Stomach (tissue), 9 donors: ENCODE measurements around the gene SOHLH2. TPM values are rescaled to one million over a fixed set of nuclear protein-coding genes. Genes with fewer than 3 reads are reported as not detected.
A peak's percentile ranks its signal among the peaks of the same experiment; 100 is the strongest.

Experiments used
- DNase-seq, 2 donors: peaks; one replicate each; pipeline versions ENCODE4 v3.0.0 to v3.0.0-alpha.2; 2013 to 2019
- H3K27ac ChIP-seq, 5 donors: fragments of 200-600 bp in 4 of 5; sonication (generic) in 4 of 5; one replicate each; pipeline ENCODE4 v1.5.1; 2013 to 2019; ENCODE audit warnings: mild to moderate bottlenecking in 1 of 5, moderate library complexity in 1 of 5
- H3K27me3 ChIP-seq, 3 donors: fragments of 200-600 bp; sonication (generic); one replicate each; pipeline ENCODE4 v1.5.1; 2017 to 2019; ENCODE audit warnings: mixed run types in 1 of 3
- H3K36me3 ChIP-seq, 4 donors: fragments of 200-600 bp; sonication (generic); 1 replicate in 3 of 4; 2 replicates in 1 of 4; pipeline ENCODE4 v1.5.1; 2016 to 2019
- H3K4me1 ChIP-seq, 4 donors: fragments of 200-600 bp; sonication (generic); one replicate each; pipeline ENCODE4 v1.5.1; 2016 to 2019
- H3K4me3 ChIP-seq, 4 donors: fragments of 200-600 bp; sonication (generic) in 3 of 4; one replicate each; pipeline ENCODE4 v1.5.1; 2016 to 2019; ENCODE audit warnings: mild to moderate bottlenecking in 1 of 4
- H3K9me3 ChIP-seq, 4 donors: fragments of 200-600 bp; sonication (generic); one replicate each; pipeline ENCODE4 v1.5.1; 2016 to 2019
- EP300 ChIP-seq: sonication (generic); formaldehyde crosslinking; IDR thresholded peaks from one replicate; pipeline ENCODE4 v1.6.1; 2017; ENCODE audit warnings: antibody characterized with exemption
- POLR2A ChIP-seq, 4 donors: fragments of 450-650 bp; IDR thresholded peaks; one replicate each; pipeline ENCODE4 v1.6.1; 2016; ENCODE audit warnings: antibody characterized with exemption in 4 of 4, control low read depth in 2 of 4, mild to moderate bottlenecking in 1 of 4, moderate library complexity in 1 of 4
- POLR2AphosphoS5 ChIP-seq, 3 donors: sonication (generic); formaldehyde crosslinking; IDR thresholded peaks; one replicate each; pipeline ENCODE4 v1.6.1; 2016; ENCODE audit warnings: antibody characterized with exemption in 3 of 3
- WGBS, 5 donors: extraction: QIAGEN DNeasy Blood & Tissue Kit in 3 of 5; methylation state at CpG; one replicate each; pipeline versions ENCODE4 v1.1.5 to v1.1.7; 2013 to 2018; 5-methylcytosine and 5-hydroxymethylcytosine counted together
- intact Hi-C: fragments of 100-400 bp; cut with DNase I; formaldehyde crosslinking; loops from one replicate; pipeline ENCODE4 v1.15.1; 2023; ENCODE audit warnings: low total_unique reads
- polyA plus RNA-seq, 3 donors: library from polyadenylated mRNA; stranded (reverse); fragments of 200-250 nt; gene quantifications; one replicate each; pipeline ENCODE4 v1.2.3, GENCODE V29; 2013
- total RNA-seq, 5 donors: library from RNA; depleted of rRNA; stranded (reverse); fragments of >200 nt; gene quantifications; one replicate each; pipeline versions ENCODE4 v1.1.0 to v1.2.3, GENCODE V29; 2014 to 2016
- TF ChIP-seq, protein P1 (sequence below), 7 experiments: fragments of 450-650 bp in 4 of 7; fragments of 200-600 bp in 3 of 7; sonication (generic) in 3 of 7; IDR thresholded peaks; one replicate each; pipeline ENCODE4 v1.5.1; 2016 to 2019; ENCODE audit warnings: antibody characterized with exemption in 7 of 7, control low read depth in 2 of 7, mild to moderate bottlenecking in 1 of 7
- donor health status: healthy with polysubstance abuse.
- donor health status: Bipolar disorder and iron deficiency.
- donor health status: healthy.

The SOHLH2 gene
- total and polyA plus RNA-seq, 8 donors, result 0.18 to 0.45 (median 0.25) TPM; not detected in 5

GRCh38 chr13:36129539-36129938 is 84.8 kb downstream of the SOHLH2 start:
- intact Hi-C loops, result no loop called here
- Histone ChIP-seq H3K27ac (no peak overlapping the region), H3K4me1 (peaks cover 0 to 15% (median 5%) of the 10 kb centered on the region in 4 donors), H3K36me3 (no peaks in the 10 kb centered on the region), H3K4me3 (peak overlapping the region in 1 of 4 donors; percentile 53), H3K9me3 (no peaks in the 10 kb centered on the region), H3K27me3 (peaks cover 0 to 30% (median 21%) of the 10 kb centered on the region in 3 donors)
- 78 to 95% (median 91%) methylated on average over 4 of the region's 4 CpGs for WGBS, 5 donors
- no peak for TF ChIP-seq POLR2AphosphoS5 (IDR thresholded peaks at IDR 0.05)
- no peak for TF ChIP-seq POLR2A (IDR thresholded peaks at IDR 0.05)
- TF ChIP-seq, protein P1, sequence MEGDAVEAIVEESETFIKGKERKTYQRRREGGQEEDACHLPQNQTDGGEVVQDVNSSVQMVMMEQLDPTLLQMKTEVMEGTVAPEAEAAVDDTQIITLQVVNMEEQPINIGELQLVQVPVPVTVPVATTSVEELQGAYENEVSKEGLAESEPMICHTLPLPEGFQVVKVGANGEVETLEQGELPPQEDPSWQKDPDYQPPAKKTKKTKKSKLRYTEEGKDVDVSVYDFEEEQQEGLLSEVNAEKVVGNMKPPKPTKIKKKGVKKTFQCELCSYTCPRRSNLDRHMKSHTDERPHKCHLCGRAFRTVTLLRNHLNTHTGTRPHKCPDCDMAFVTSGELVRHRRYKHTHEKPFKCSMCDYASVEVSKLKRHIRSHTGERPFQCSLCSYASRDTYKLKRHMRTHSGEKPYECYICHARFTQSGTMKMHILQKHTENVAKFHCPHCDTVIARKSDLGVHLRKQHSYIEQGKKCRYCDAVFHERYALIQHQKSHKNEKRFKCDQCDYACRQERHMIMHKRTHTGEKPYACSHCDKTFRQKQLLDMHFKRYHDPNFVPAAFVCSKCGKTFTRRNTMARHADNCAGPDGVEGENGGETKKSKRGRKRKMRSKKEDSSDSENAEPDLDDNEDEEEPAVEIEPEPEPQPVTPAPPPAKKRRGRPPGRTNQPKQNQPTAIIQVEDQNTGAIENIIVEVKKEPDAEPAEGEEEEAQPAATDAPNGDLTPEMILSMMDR (IDR thresholded peaks at IDR 0.05), result no peak
- no peak for DNase-seq

DNA sequence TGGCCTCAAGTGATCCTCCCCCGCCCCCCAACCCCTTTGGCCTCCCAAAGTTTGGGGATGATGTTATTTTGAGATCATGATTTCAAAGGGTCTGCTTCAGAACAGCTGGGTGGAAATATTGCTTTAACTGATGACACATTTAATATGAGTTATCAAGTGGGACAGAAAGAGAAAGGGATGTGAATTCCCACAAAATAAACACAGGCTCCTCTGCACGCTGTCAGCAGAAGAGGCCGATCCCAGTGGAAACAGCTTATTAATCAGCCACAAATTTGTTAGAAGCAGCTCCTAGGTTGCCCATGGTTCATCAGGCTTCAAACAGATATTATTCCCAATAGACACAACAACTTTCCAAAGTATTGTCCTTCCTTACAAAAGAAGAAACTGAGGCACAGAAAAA is 87.9 kb downstream of the SOHLH2 start:
- H3K4me1 ChIP-seq, result peaks cover 0 to 23% (median 8%) of the 10 kb centered on the region in 4 donors
- no peak for DNase-seq
- H3K27me3 ChIP-seq, result peaks cover 0 to 26% (median 17%) of the 10 kb centered on the region in 3 donors
- H3K36me3 ChIP-seq, result no peaks in the 10 kb centered on the region
- no peaks in the 10 kb centered on the region for H3K9me3 ChIP-seq
- WGBS, 5 donors, result 70 to 86% (median 80%) methylated on average over 3 of the region's 3 CpGs
- TF ChIP-seq POLR2AphosphoS5 (IDR thresholded peaks at IDR 0.05) (no peak), POLR2A (IDR thresholded peaks at IDR 0.05) (no peak), EP300 (no peak)
- TF ChIP-seq, protein P1 (IDR thresholded peaks at IDR 0.05), result no peak
- no peak overlapping the region for H3K4me3 ChIP-seq
- intact Hi-C loops, result no loop called here
- H3K27ac ChIP-seq, result no peak overlapping the region

DNA sequence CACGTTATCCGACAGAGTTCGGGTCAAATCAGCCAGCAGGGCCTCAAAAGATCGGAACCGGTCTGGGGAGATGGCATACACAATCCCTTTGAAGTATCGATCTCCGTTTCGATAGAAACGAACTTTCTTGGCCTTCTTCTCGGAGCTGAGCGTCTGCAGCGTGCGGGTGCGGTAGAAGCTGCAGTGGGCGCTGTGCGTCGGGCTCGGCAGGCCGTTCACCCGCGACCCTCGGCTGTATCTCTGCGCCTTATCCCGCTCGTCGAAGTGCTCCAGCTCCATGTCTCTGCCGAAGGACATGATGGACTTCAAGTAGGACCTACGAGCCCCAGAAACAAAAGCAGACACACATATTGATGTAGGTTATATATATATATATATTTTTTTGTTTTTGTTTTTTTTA is 88.5 kb downstream of the SOHLH2 start:
- H3K9me3 ChIP-seq, result no peaks in the 10 kb centered on the region
- intact Hi-C loops, result no loop called here
- H3K4me3 ChIP-seq, result no peak overlapping the region
- peaks cover 0 to 23% (median 8%) of the 10 kb centered on the region in 4 donors for H3K4me1 ChIP-seq
- no peak overlapping the region for H3K27ac ChIP-seq
- TF ChIP-seq POLR2AphosphoS5 (IDR thresholded peaks at IDR 0.05) (no peak), EP300 (no peak), POLR2A (IDR thresholded peaks at IDR 0.05) (no peak)
- TF ChIP-seq, protein P1 (IDR thresholded peaks at IDR 0.05), result no peak
- H3K36me3 ChIP-seq, result no peaks in the 10 kb centered on the region
- DNase-seq, result no peak
- 83 to 93% (median 92%) methylated on average over 28 of the region's 28 CpGs for WGBS, 5 donors
- peaks cover 0 to 19% (median 12%) of the 10 kb centered on the region in 3 donors for H3K27me3 ChIP-seq

- H3K4me1 ChIP-seq, result peaks cover 0 to 11% (median 4%) of the 10 kb centered on the region in 4 donors
- no peak overlapping the region for H3K4me3 ChIP-seq
- no peak overlapping the region for H3K27ac ChIP-seq
- no peaks in the 10 kb centered on the region for H3K9me3 ChIP-seq
- intact Hi-C loops, result no loop called here
- WGBS, 5 donors, result 23 to 50% (median 28%) methylated on average over 6 of the region's 6 CpGs
- peak in 1 of 2 donors; percentile 38 for DNase-seq
- TF ChIP-seq, protein P1 (IDR thresholded peaks at IDR 0.05), result no peak
- TF ChIP-seq POLR2A (IDR thresholded peaks at IDR 0.05) (no peak), EP300 (no peak), POLR2AphosphoS5 (IDR thresholded peaks at IDR 0.05) (no peak)
- H3K36me3 ChIP-seq, result no peaks in the 10 kb centered on the region
- peaks cover 0 to 4% (median 0%) of the 10 kb centered on the region in 3 donors for H3K27me3 ChIP-seq
Observed at GRCh38 chr13:36124236-36124822, 90.0 kb downstream of the SOHLH2 start.

Other genes with a start within 250 kb of the SOHLH2 start
- 10 to 100 TPM in 1 of 5 donors, 1 to 10 TPM in 4; 2.9 to 36.7 (median 7.7) TPM for gene DCLK1, start 83.2 kb downstream of the SOHLH2 start, total RNA-seq
- 1 to 10 TPM in 2 of 3 donors, under 1 TPM in 1; 0.68 to 2.0 (median 1.6) TPM for gene DCLK1, start 83.2 kb downstream of the SOHLH2 start, polyA plus RNA-seq
- gene CCDC169, start 83.3 kb upstream of the SOHLH2 start, total RNA-seq, result 1 to 10 TPM in 3 of 5 donors, not detected in 2; 1.8 to 3.3 (median 2.0) TPM
- gene CCDC169, start 83.3 kb upstream of the SOHLH2 start, polyA plus RNA-seq, result under 1 TPM in 2 of 3 donors, not detected in 1; 0.43 to 0.44 TPM
- gene SPART, start 131.8 kb upstream of the SOHLH2 start, total RNA-seq, result 100 to 1,000 TPM in 1 of 5 donors, 10 to 100 TPM in 3, 1 to 10 TPM in 1; 6.1 to 121 (median 24.1) TPM
- gene SPART, start 131.8 kb upstream of the SOHLH2 start, polyA plus RNA-seq, result 10 to 100 TPM; 15.2 to 21.5 (median 19.7) TPM
- gene CCNA1, start 217.9 kb upstream of the SOHLH2 start, total RNA-seq, result 1 to 10 TPM in 1 of 5 donors, not detected in 4; 1.8 TPM
- under 1 TPM; 0.23 to 0.92 (median 0.68) TPM for gene CCNA1, start 217.9 kb upstream of the SOHLH2 start, polyA plus RNA-seq